DOHH2 (cell line): ENCODE results near the gene CSMD2.

Experiments used
- H3F3A ChIP-seq: fragments of 200-600 bp; sonication (generic), shearing (Covaris generic); 2 replicates; pipeline ENCODE4 v1.6.0; 2016; ENCODE audit warnings: antibody characterized with exemption, mild to moderate bottlenecking; ENCODE audit not compliant: control insufficient read depth, insufficient read depth
- H3K27ac ChIP-seq: fragments of 200-600 bp; sonication (generic); 2 replicates; pipeline ENCODE4 v1.5.1; 2014; ENCODE audit warnings: low read depth, mild to moderate bottlenecking, low read length, moderate library complexity
- H3K27me3 ChIP-seq: fragments of 200-600 bp; sonication (generic); 2 replicates; pipeline ENCODE4 v1.6.1; 2014; ENCODE audit warnings: mild to moderate bottlenecking, low read length, mixed read lengths; ENCODE audit not compliant: control insufficient read depth
- H3K36me3 ChIP-seq: fragments of 200-600 bp; sonication (generic); 2 replicates; pipeline ENCODE4 v1.6.1; 2014; ENCODE audit warnings: mild to moderate bottlenecking, low read length, moderate library complexity, mixed read lengths; ENCODE audit not compliant: control insufficient read depth
- H3K4me1 ChIP-seq: fragments of 200-600 bp; sonication (generic); 2 replicates; pipeline ENCODE4 v1.6.1; 2014; ENCODE audit warnings: mild to moderate bottlenecking, low read length, mixed read lengths; ENCODE audit not compliant: control insufficient read depth
- H3K4me2 ChIP-seq: fragments of 200-600 bp; sonication (generic); 2 replicates; pipeline ENCODE4 v1.6.0; 2014; ENCODE audit warnings: mild to moderate bottlenecking, low read length, moderate library complexity
- H3K4me3 ChIP-seq: fragments of 200-600 bp; sonication (generic); 2 replicates; pipeline ENCODE4 v1.5.1; 2014; ENCODE audit warnings: mild to moderate bottlenecking, low read length, mixed read lengths
- H3K79me2 ChIP-seq: fragments of 200-600 bp; sonication (generic); 2 replicates; pipeline ENCODE4 v1.6.1; 2014; ENCODE audit warnings: mild to moderate bottlenecking, low read length, mixed read lengths; ENCODE audit not compliant: control insufficient read depth
- H3K9me2 ChIP-seq: fragments of 200-600 bp; sonication (generic); replicated peaks from 2 replicates; pipeline ENCODE4 v1.6.1; 2014; ENCODE audit warnings: mild to moderate bottlenecking, low read length, mixed read lengths; ENCODE audit not compliant: control insufficient read depth
- H3K9me3 ChIP-seq: fragments of 200-600 bp; sonication (generic); 2 replicates; pipeline ENCODE4 v1.6.1; 2014; ENCODE audit warnings: antibody characterized with exemption, low read length, mixed read lengths; ENCODE audit not compliant: control insufficient read depth, insufficient read depth
- H4K20me1 ChIP-seq: fragments of 200-600 bp; sonication (generic); 2 replicates; pipeline ENCODE4 v1.6.0; 2014; ENCODE audit warnings: low read depth, mild to moderate bottlenecking, antibody characterized with exemption, low read length, moderate library complexity; ENCODE audit not compliant: control insufficient read depth, insufficient read depth
- EZH2phosphoT487 ChIP-seq: fragments of 200-600 bp; sonication (generic); IDR thresholded peaks from 2 replicates; pipeline ENCODE4 v1.6.1; 2017; ENCODE audit warnings: borderline replicate concordance, mild to moderate bottlenecking, antibody characterized with exemption, low read length, moderate library complexity, mixed read lengths
- TF ChIP-seq, protein P1 (sequence below): fragments of 200-600 bp; sonication (generic); IDR thresholded peaks from one replicate; pipeline ENCODE4 v1.5.1; 2014; ENCODE audit warnings: antibody characterized with exemption, mild to moderate bottlenecking, low read depth, low read length; ENCODE audit not compliant: poor library complexity, severe bottlenecking

Gene CSMD2

DNA sequence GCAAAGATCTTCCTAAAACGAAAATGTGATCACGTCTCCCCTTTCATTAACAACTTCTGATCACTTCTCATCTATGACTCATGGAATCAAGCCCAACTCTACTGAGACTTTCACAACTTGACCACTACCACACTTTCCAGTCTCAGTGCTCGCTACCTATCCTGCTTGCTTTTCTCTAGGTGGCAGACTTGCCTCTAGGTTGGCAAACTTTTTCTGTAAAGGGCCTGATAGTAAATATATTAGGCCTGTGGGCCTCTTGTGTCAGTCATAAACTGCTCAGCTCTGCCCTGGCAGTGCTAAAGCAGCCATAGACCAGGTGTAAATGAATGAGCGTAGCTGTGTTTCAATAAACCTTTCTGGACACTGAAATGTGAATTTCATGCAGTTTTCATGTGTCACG lies 322.7 kb downstream of the CSMD2 start:
- Histone ChIP-seq H3K9me3 (no peaks in the 10 kb centered on the region), H3K4me2 (no peak overlapping the region), H3K4me1 (no peaks in the 10 kb centered on the region), H4K20me1 (no peaks in the 10 kb centered on the region), H3K36me3 (no peaks in the 10 kb centered on the region), H3K4me3 (no peak overlapping the region), H3K27ac (no peak overlapping the region), H3K27me3 (no peaks in the 10 kb centered on the region), H3K79me2 (no peaks in the 10 kb centered on the region), H3F3A (no peaks in the 10 kb centered on the region), H3K9me2 (no peaks in the 10 kb centered on the region)
- TF ChIP-seq, protein P1, sequence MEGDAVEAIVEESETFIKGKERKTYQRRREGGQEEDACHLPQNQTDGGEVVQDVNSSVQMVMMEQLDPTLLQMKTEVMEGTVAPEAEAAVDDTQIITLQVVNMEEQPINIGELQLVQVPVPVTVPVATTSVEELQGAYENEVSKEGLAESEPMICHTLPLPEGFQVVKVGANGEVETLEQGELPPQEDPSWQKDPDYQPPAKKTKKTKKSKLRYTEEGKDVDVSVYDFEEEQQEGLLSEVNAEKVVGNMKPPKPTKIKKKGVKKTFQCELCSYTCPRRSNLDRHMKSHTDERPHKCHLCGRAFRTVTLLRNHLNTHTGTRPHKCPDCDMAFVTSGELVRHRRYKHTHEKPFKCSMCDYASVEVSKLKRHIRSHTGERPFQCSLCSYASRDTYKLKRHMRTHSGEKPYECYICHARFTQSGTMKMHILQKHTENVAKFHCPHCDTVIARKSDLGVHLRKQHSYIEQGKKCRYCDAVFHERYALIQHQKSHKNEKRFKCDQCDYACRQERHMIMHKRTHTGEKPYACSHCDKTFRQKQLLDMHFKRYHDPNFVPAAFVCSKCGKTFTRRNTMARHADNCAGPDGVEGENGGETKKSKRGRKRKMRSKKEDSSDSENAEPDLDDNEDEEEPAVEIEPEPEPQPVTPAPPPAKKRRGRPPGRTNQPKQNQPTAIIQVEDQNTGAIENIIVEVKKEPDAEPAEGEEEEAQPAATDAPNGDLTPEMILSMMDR = no peak
- no peak for TF ChIP-seq EZH2phosphoT487

DNA sequence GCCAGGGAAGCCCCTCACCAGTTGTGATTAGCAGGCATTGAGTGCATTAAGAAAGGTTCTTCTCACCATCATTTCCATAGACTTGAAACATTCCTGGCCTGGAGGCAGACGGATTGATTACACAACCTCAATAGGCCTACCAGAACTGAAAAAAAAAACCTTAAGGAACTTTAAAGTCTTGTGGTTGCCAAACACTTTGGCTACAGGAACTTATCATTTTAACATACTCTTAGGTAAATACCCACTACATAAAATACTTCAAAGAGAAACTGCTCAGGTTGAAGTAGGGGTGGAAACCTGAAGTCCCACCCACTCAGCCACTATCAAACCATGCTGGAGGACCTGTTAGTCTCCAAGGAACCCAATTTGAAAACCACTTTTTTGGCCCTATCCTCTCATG lies 323.5 kb downstream of the CSMD2 start:
- Histone ChIP-seq H3K4me3 (no peak overlapping the region), H3K79me2 (no peaks in the 10 kb centered on the region), H3K27me3 (no peaks in the 10 kb centered on the region), H3K36me3 (no peaks in the 10 kb centered on the region), H3K9me3 (no peaks in the 10 kb centered on the region), H3K9me2 (no peaks in the 10 kb centered on the region), H3K4me1 (no peaks in the 10 kb centered on the region), H3K27ac (no peak overlapping the region), H4K20me1 (no peaks in the 10 kb centered on the region), H3K4me2 (no peak overlapping the region), H3F3A (no peaks in the 10 kb centered on the region)
- no peak for TF ChIP-seq EZH2phosphoT487
- TF ChIP-seq, protein P1 = no peak

DNA sequence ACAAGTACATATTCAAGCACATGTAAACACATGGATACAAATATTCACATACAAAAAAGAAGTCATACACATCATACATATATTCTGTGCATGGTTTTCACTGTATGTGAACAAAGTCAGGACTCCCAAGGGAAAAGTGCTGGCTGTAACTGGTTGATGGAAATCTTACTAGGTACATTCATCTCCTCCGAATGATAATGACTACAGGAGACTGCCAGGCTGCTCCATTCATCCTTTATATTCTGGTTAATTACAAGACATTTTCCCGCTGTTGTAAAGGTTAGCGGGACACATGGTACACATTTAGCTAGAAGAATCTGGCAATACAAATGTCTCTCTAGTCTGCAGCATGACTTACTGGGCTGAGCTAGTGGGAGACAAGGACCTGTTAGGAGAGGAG lies 327.4 kb downstream of the CSMD2 start:
- Histone ChIP-seq H3K4me3 (no peak overlapping the region), H3K4me2 (no peak overlapping the region), H3K9me3 (no peaks in the 10 kb centered on the region), H3K27ac (no peak overlapping the region), H3K4me1 (no peaks in the 10 kb centered on the region), H3K79me2 (no peaks in the 10 kb centered on the region), H4K20me1 (no peaks in the 10 kb centered on the region), H3K27me3 (no peaks in the 10 kb centered on the region), H3F3A (no peaks in the 10 kb centered on the region), H3K9me2 (no peaks in the 10 kb centered on the region), H3K36me3 (no peaks in the 10 kb centered on the region)
- TF ChIP-seq, protein P1 = no peak

DNA sequence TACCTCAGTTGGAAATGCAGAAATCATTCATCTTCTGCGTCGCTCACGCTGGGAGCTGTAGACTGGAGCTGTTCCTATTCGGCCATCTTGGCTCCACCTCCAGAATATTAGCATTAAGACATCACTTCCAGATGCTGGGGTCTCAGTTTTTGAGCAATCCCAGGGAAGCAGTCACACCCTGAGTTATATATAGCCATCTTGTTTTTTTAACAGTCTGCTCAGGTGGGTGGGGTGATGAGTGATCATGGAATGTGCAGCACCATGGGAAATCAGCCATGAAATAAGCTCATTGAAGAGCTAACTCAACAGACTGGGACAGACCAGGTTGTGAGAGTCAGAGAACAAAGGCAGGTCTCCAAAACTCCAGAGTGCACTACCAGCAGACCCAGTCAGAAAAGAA lies 328.1 kb downstream of the CSMD2 start:
- Histone ChIP-seq H3K4me3 (no peak overlapping the region), H3K36me3 (no peaks in the 10 kb centered on the region), H4K20me1 (no peaks in the 10 kb centered on the region), H3K27me3 (no peaks in the 10 kb centered on the region), H3F3A (no peaks in the 10 kb centered on the region), H3K4me1 (no peaks in the 10 kb centered on the region), H3K27ac (no peak overlapping the region), H3K9me2 (no peaks in the 10 kb centered on the region), H3K9me3 (no peaks in the 10 kb centered on the region), H3K79me2 (no peaks in the 10 kb centered on the region), H3K4me2 (no peak overlapping the region)
- TF ChIP-seq EZH2phosphoT487 = no peak
- TF ChIP-seq, protein P1 = no peak
